GM10266 (cell line): ENCODE data around the gene ASPA.

Experiments used
- DNase-seq: peaks from one replicate; pipeline ENCODE4 v3.0.0; 2012; ENCODE audit errors: extremely low spot score
- TF ChIP-seq, protein P1 (sequence below): IDR thresholded peaks from 2 replicates; pipeline ENCODE4 v1.5.1; 2012; ENCODE audit warnings: mild to moderate bottlenecking, low read depth; ENCODE audit not compliant: control insufficient read depth, insufficient read depth; ENCODE audit errors: missing control alignments

Gene ASPA

DNA sequence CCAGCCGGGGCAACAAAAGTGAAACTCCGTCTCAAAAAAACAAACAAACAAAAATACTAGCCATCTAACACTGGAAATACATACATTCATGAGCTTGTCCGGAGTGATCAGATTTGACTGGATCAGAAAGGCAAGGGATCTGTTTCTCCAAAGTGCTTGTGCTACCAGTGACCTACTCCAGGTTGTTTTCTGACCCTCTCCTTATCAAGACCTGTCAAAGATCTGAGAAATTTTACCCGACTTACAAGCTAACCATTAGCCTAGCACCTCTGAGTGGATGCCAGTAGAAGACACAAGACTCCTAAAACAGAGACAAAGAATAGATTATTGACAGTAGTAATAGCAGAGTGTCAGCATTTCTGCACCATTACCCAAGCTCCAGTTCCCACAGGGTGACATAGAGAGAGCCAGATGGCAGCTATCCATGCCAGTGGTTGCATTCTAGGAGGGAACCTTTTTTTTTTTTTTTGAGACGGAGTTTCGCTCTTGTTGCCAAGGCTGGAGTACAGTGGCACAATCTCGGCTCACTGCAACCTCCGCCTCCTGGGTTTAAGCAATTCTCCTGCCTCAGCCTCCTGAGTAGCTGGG, 9.8 kb downstream of the ASPA start:
- no peak for DNase-seq
- TF ChIP-seq, protein P1, sequence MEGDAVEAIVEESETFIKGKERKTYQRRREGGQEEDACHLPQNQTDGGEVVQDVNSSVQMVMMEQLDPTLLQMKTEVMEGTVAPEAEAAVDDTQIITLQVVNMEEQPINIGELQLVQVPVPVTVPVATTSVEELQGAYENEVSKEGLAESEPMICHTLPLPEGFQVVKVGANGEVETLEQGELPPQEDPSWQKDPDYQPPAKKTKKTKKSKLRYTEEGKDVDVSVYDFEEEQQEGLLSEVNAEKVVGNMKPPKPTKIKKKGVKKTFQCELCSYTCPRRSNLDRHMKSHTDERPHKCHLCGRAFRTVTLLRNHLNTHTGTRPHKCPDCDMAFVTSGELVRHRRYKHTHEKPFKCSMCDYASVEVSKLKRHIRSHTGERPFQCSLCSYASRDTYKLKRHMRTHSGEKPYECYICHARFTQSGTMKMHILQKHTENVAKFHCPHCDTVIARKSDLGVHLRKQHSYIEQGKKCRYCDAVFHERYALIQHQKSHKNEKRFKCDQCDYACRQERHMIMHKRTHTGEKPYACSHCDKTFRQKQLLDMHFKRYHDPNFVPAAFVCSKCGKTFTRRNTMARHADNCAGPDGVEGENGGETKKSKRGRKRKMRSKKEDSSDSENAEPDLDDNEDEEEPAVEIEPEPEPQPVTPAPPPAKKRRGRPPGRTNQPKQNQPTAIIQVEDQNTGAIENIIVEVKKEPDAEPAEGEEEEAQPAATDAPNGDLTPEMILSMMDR = no peak

DNA sequence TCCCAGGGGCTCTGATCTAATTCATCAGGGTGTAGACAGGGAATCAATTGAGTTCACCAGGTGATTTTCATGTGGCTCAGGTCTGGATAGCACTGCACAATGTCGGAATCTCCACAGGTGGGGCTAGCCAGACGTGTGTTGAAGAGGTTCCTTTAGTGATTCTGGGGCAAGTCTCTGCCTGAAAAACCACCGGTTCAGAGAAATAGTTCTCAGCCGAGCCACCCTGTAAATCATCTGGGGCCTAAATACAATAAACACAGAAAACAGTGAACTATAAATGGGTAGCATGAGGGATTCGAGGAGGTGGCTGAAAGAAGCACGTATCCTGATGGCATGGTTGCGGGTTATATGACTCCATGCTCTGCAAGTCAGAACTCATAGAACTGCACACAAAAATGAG, 21.3 kb downstream of the ASPA start:
- TF ChIP-seq, protein P1 = no peak
- no peak for DNase-seq

DNA sequence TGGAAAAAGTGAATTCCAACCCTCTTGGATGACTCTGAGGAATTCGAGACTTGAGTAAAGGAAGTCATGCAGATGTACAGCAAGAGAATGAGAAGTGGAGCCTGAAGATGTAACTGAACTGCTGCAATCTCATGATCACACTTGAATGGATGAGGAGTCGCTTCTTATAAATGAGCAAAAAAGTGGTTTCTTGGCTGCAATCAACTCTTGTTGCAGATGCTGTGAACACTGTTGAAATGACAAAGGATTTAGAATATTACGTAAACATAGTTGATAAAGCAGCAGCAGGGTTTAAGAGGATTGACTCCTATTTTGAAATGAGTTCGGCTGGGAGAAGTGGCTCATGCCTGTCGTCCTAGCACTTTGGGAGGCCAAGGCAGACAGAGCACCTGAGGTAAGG, 25.5 kb downstream of the ASPA start:
- TF ChIP-seq, protein P1 = no peak
- no peak for DNase-seq

DNA sequence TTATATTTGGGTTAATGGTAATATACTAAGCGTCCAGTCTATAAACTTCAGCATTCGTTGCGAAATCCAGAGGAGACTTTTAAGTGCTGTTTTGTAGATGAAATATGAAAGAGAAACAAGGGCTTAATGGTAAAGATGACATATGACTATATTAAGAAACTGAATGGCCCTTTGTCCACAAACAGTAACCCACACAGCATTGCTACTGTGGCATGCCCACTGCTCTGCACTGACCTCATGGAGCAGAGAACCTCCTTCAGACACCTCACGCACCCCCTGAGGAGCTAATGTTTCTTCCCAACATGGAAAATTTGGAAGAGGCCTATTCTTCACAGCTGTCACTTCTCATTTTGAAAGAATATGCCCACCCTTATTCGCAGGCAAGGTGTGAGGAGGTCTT, 26.7 kb downstream of the ASPA start:
- DNase-seq = no peak
- TF ChIP-seq, protein P1 = no peak

DNA sequence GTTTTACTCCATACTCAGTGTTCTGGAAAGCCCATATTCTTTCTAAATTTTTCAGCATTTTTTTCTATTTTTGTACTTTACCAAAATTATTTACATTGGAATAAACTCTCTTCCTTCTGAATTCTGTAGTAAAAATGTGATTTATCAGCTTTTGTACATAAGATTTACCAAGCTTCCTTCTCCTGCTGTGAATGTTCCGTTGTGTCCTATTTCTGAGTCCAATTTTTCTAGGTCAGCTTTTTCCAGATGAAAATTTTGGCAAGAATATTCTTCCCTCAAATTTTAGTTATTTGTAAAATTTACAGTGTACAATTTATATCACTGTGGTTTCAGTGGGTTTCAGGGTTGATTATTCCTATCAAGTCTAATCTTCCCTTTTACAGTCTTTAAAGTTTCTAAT, 27.5 kb downstream of the ASPA start:
- TF ChIP-seq, protein P1 = no peak
- no peak for DNase-seq

DNA sequence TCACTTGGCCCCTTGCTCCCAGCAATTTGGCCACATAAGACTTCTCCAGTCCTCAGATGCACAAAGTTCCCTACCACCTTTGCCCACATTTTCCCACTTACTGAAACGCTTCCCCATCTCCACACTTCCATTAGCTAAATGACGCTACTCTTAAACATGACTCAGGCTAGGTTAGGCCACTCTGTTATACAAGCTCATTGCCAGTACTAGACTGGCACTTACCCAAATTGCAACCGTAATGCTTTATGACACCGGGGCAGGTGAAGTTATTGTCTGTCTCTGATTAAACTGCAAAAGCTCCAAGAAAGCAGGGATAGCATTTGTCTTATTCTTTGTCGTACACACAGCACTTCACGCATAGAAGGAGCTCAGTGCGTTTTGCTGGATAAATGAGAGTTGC, 29.2 kb downstream of the ASPA start:
- TF ChIP-seq, protein P1 = no peak
- no peak for DNase-seq

DNA sequence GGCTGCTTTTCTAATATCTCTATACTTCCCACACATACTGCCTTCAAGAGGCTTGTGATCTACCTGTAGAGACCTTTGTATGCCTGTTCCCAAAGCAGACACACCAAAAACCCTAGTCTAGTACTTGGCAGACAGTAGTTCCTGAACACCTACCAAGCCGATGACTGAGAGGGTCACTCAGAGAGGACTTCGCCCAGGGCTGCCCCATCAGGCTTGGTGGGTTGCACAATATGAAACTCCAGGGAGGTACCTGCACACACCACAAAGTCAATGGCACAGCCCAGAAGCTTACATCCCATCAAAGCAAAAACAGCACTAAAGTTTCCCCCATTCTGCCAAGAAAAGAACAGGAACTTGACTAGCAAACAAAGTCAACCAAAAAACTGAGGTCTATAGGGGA, 30.3 kb downstream of the ASPA start:
- DNase-seq = no peak
- TF ChIP-seq, protein P1 = no peak
